ENCODE data around the gene IFRD2. TPM values are rescaled to one million over a fixed set of nuclear protein-coding genes. Genes with fewer than 3 reads are reported as not detected.

Gene IFRD2
- total RNA-seq, 1 experiment from 2014 or later: 223 TPM

DNA sequence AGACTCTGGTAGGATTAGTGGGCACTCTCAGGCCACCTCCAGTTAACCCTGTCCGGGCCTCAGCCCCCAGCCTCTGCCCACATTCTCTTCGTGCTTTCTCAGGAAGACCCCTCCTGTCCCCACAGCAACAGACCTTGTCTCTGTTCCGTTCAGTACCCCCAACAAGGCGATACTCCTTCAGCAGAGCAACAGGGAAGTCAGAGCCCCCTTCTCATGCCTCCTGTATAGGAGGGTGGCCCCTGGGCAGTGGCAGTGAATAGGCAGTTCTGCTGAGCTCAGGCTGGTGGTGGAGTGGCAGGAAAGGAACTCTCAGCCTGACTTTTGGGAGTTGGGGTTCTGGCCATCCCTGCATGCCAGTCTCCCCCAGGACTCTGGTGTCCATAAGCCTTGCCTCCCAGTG lies 22.8 kb downstream of the IFRD2 start:
- peak overlapping the region; percentile 75 for H3K27ac ChIP-seq (ENCODE audit: low read length)
- no peaks in the 10 kb centered on the region for H3K36me3 ChIP-seq (ENCODE audit: low read depth, low read length)
- H4K20me1 ChIP-seq (ENCODE audit: low read length): no peaks in the 10 kb centered on the region
- H3K4me1 ChIP-seq (ENCODE audit: insufficient read depth, low read length): peaks cover 58% of the 10 kb centered on the region
- no peaks in the 10 kb centered on the region for H3F3A ChIP-seq (ENCODE audit: low read length, unreplicated experiment)
- H3K4me3 ChIP-seq (ENCODE audit: low read length): peak overlapping the region; percentile 55
- intact Hi-C loops (cut with micrococcal nuclease): no loop called here
- ATAC-seq (no peak), DNase-seq (no peak)
- ChIA-PET CTCF (interaction anchor here (0.6 to 1.0 kb wide), 3 partner anchors 9 to 34 kb away, joined by 3 to 8 read pairs (median 4); partner anchors contain the start of gene GNAI2), POLR2A (ENCODE audit: unreplicated experiment) (no interaction called here)
- H3K4me2 ChIP-seq (ENCODE audit: low read length): peak overlapping the region; percentile 83
- TF ChIP-seq EZH2 (IDR thresholded peaks at IDR 0.05; ENCODE audit: low read length, unreplicated experiment) (no peak), CTCF (conservative IDR thresholded peaks at IDR 0.05; ENCODE audit: low read depth, low read length) (no peak), EZH2phosphoT487 (IDR thresholded peaks at IDR 0.05; ENCODE audit: borderline replicate concordance, low read length) (no peak)
- no peaks in the 10 kb centered on the region for H3K9me3 ChIP-seq (ENCODE audit: low read length)
- H3K9me2 ChIP-seq (replicated peaks; ENCODE audit: low read length): no peaks in the 10 kb centered on the region
- H3K79me2 ChIP-seq (ENCODE audit: low read length): 0 out of 2 replicates have a peak, but pooled peaks cover 3% of the 10 kb centered on the region
- TSS peak; percentile 35 for BruUV-seq (replicated peaks)
- H3K27me3 ChIP-seq (ENCODE audit: low read length): no peaks in the 10 kb centered on the region
- H3K9ac ChIP-seq (ENCODE audit: low read length): peak overlapping the region; percentile 60
- H2AFZ ChIP-seq (ENCODE audit: low read length): peak overlapping the region; percentile 13; the same call in 1 of the 2 replicates

GRCh38 chr3:50268703-50269451 lies 23.4 kb downstream of the IFRD2 start, which contains the start of gene SEMA3B:
SEMA3B (plus strand) TSS chr3:50269147; CDS start chr3:50269241, 94 bp downstream.
- ChIA-PET CTCF (interaction anchor here (0.6 to 1.0 kb wide), 3 partner anchors 9 to 33 kb away, joined by 3 to 8 read pairs (median 4); partner anchors contain the start of gene GNAI2), POLR2A (ENCODE audit: unreplicated experiment) (no interaction called here)

More at GRCh38 chr3:50268703-50269451, 23.4 kb downstream of the IFRD2 start, which contains the start of gene SEMA3B:
- ATAC-seq (peak; percentile 63), DNase-seq (peak; percentile 91)
- intact Hi-C loops (cut with micrococcal nuclease): loop anchor here (1.0 kb wide), 1 partner anchor 9 kb away; no protein-coding TSS in a partner anchor
- TF ChIP-seq CTCF (conservative IDR thresholded peaks at IDR 0.05; ENCODE audit: low read depth, low read length) (no peak), EZH2 (IDR thresholded peaks at IDR 0.05; ENCODE audit: low read length, unreplicated experiment) (no peak), EZH2phosphoT487 (IDR thresholded peaks at IDR 0.05; ENCODE audit: borderline replicate concordance, low read length) (no peak)
- H3K27me3 ChIP-seq (ENCODE audit: low read length): no peaks in the 10 kb centered on the region
- no peaks in the 10 kb centered on the region for H3K36me3 ChIP-seq (ENCODE audit: low read depth, low read length)
- H3K4me1 ChIP-seq (ENCODE audit: insufficient read depth, low read length): peaks cover 63% of the 10 kb centered on the region
- H3F3A ChIP-seq (ENCODE audit: low read length, unreplicated experiment): no peaks in the 10 kb centered on the region
- H3K27ac ChIP-seq (ENCODE audit: low read length): peak within 1 kb of the TSS; percentile 75
- no peaks in the 10 kb centered on the region for H3K9me2 ChIP-seq (replicated peaks; ENCODE audit: low read length)
- H4K20me1 ChIP-seq (ENCODE audit: low read length): no peaks in the 10 kb centered on the region
- H3K9me3 ChIP-seq (ENCODE audit: low read length): no peaks in the 10 kb centered on the region
- H3K79me2 ChIP-seq (ENCODE audit: low read length): 0 out of 2 replicates have a peak, but pooled peaks cover 3% of the 10 kb centered on the region
- H3K9ac ChIP-seq (ENCODE audit: low read length): peak within 1 kb of the TSS; percentile 60
- peak within 1 kb of the TSS; percentile 13; the same call in 1 of the 2 replicates for H2AFZ ChIP-seq (ENCODE audit: low read length)
- BruUV-seq (replicated peaks): no TSS peak
- peak within 1 kb of the TSS; percentile 83 for H3K4me2 ChIP-seq (ENCODE audit: low read length)
- peak within 1 kb of the TSS; percentile 55 for H3K4me3 ChIP-seq (ENCODE audit: low read length)
